Activated T-helper 17 cell treated with anti-CD3 and anti-CD28 coated beads, Interleukin-2, amount 50 U/mL, for 72 hours (primary cell): ENCODE data around the gene PATZ1. TPM values are rescaled to one million over a fixed set of nuclear protein-coding genes. Genes with fewer than 3 reads are reported as not detected.

ENCODE experiments used
- total RNA-seq, 2 donors: library from RNA; stranded (reverse); gene quantifications; one replicate each; pipeline ENCODE4 v1.2.3, GENCODE V29; 2022

The PATZ1 gene
- total RNA-seq, 2 donors from 2014 or later, result 16.9 to 28.3 TPM

Other genes starting within 250 kb of the PATZ1 start
- 10 to 100 TPM in 1 of 2 donors, 1 to 10 TPM in 1; 4.5 to 20.4 TPM for gene SELENOM, start 238.8 kb downstream of the PATZ1 start, total RNA-seq
- under 1 TPM; 0.09 to 0.34 TPM for gene INPP5J, start 223.4 kb downstream of the PATZ1 start, total RNA-seq
- gene PLA2G3, start 205.8 kb downstream of the PATZ1 start, total RNA-seq, result not detected
- 10 to 100 TPM; 19.3 to 24.6 TPM for gene RNF185, start 186.2 kb downstream of the PATZ1 start, total RNA-seq
- 10 to 100 TPM; 59.5 to 61.4 TPM for gene LIMK2, start 134.0 kb downstream of the PATZ1 start, total RNA-seq
- gene PIK3IP1, start 53.9 kb downstream of the PATZ1 start, total RNA-seq, result 10 to 100 TPM; 11.0 to 24.1 TPM
- gene DRG1, start 53.3 kb upstream of the PATZ1 start, total RNA-seq, result 10 to 100 TPM; 97.4 to 99.4 TPM
- gene EIF4ENIF1, start 143.5 kb upstream of the PATZ1 start, total RNA-seq, result 10 to 100 TPM; 31.5 to 41.0 TPM
- 100 to 1,000 TPM; 125 to 349 TPM for gene SFI1, start 150.2 kb upstream of the PATZ1 start, total RNA-seq